ENCODE results near the gene SV2A.

- no peak for TF ChIP-seq CTCF (IDR thresholded peaks at IDR 0.05)
- no peak for TF ChIP-seq POLR2A (IDR thresholded peaks at IDR 0.05)
- TF ChIP-seq EP300 (IDR thresholded peaks at IDR 0.05), result no peak
Observed at GRCh38 chr1:149883598-149884247, 33.9 kb downstream of the SV2A start.

Measured in ovary (tissue), 3 donors.